Transverse colon (tissue), 4 donors: ENCODE data around the gene IFNK. TPM values are rescaled to one million over a fixed set of nuclear protein-coding genes. Genes with fewer than 3 reads are reported as not detected.

Experiments
- DNase-seq: peaks from one replicate; pipeline ENCODE4 v3.0.0-alpha.2; 2019
- H3K27ac ChIP-seq, 4 donors: fragments of 200-600 bp; sonication (generic); 2 replicates each; pipeline ENCODE4 v1.5.1; 2016 to 2018; ENCODE audit warnings: inconsistent platforms in 4 of 4
- H3K27me3 ChIP-seq: fragments of 200-600 bp; sonication (generic); 2 replicates; pipeline ENCODE4 v1.5.1; 2017; ENCODE audit warnings: inconsistent platforms
- H3K36me3 ChIP-seq, 4 donors: fragments of 200-600 bp; sonication (generic); 2 replicates each; pipeline ENCODE4 v1.5.1; 2017 to 2019; ENCODE audit warnings: inconsistent platforms in 4 of 4
- H3K4me1 ChIP-seq, 4 donors: fragments of 200-600 bp; sonication (generic); 2 replicates each; pipeline ENCODE4 v1.5.1; 2017 to 2020; ENCODE audit warnings: inconsistent platforms in 4 of 4
- H3K4me3 ChIP-seq, 4 donors: fragments of 200-600 bp; sonication (generic); 1 replicate in 1 of 4; 2 replicates in 3 of 4; pipeline versions ENCODE4 v1.5.1 to v1.6.1; 2017 to 2019; ENCODE audit warnings: inconsistent platforms in 4 of 4
- H3K9me3 ChIP-seq, 2 donors: fragments of 200-600 bp; sonication (generic); 2 replicates each; pipeline ENCODE4 v1.5.1; 2017 to 2019; ENCODE audit warnings: inconsistent platforms in 2 of 2
- CTCF ChIP-seq, 5 experiments: fragments of 200-600 bp in 3 of 5; fragments of 450-650 bp in 2 of 5; sonication (generic) in 3 of 5; IDR thresholded peaks; 1 replicate in 2 of 5; 2 replicates in 3 of 5; pipeline ENCODE4 v1.5.1; 2016 to 2017; ENCODE audit warnings: antibody characterized with exemption in 5 of 5, inconsistent platforms in 3 of 5, mild to moderate bottlenecking in 2 of 5, moderate library complexity in 1 of 5
- EP300 ChIP-seq: sonication (generic); formaldehyde crosslinking; IDR thresholded peaks from one replicate; pipeline ENCODE4 v1.6.1; 2017; ENCODE audit warnings: antibody characterized with exemption, low read depth
- POLR2A ChIP-seq: fragments of 450-650 bp; IDR thresholded peaks from one replicate; pipeline ENCODE4 v1.6.1; 2016; ENCODE audit warnings: antibody characterized with exemption, mild to moderate bottlenecking, moderate library complexity
- POLR2AphosphoS5 ChIP-seq, 3 donors: sonication (generic); formaldehyde crosslinking; IDR thresholded peaks; one replicate each; pipeline ENCODE4 v1.6.1; 2016; ENCODE audit warnings: antibody characterized with exemption in 3 of 3
- WGBS, 2 donors: methylation state at CpG; one replicate each; pipeline ENCODE4 v1.1.5; 2018; ENCODE audit warnings: low coverage in 1 of 2; 5-methylcytosine and 5-hydroxymethylcytosine counted together
- in situ Hi-C, 4 donors: fragments of 200-750 bp; cut with MboI; loops; one replicate each; pipeline versions ENCODE4 v1.15.0 to v1.15.1; 2017; ENCODE audit warnings: low sequenced_read_pairs in 3 of 4, low pct_ligation_motif_present in 1 of 4, low pct_unique_long_range_greater_than_20kb in 1 of 4
- intact Hi-C: fragments of 100-400 bp; cut with DNase I; formaldehyde crosslinking; loops from one replicate; pipeline ENCODE4 v1.15.1; 2023; ENCODE audit warnings: low total_unique reads
- total RNA-seq, 4 donors: library from RNA; depleted of rRNA; stranded (reverse); fragments of >200 nt; gene quantifications; one replicate each; pipeline ENCODE4 v1.1.0, GENCODE V29; 2016

Gene IFNK
- total RNA-seq, 4 donors from 2014 or later: not detected

GRCh38 chr9:27549196-27549755, 25.2 kb downstream of the IFNK start:
- H3K4me3 ChIP-seq: no peak overlapping the region
- no peak for DNase-seq
- no peak overlapping the region for H3K27ac ChIP-seq
- TF ChIP-seq POLR2AphosphoS5 (IDR thresholded peaks at IDR 0.05) (no peak), POLR2A (no peak), EP300 (no peak), CTCF (IDR thresholded peaks at IDR 0.05) (no peak)
- H3K27me3 ChIP-seq: no peaks in the 10 kb centered on the region
- H3K9me3 ChIP-seq: no peaks in the 10 kb centered on the region
- intact Hi-C loops (loop anchor here (5.0 to 10.0 kb wide), 2 partner anchors 217 to 514 kb away; no protein-coding TSS in a partner anchor), in situ Hi-C loops (loop anchor here in 3 of 4 donors (5.0 to 25.0 kb wide), 4 partner anchors 214 to 512 kb away; partner anchors contain the start of gene TEK (in 1 of the 3))
- peaks cover 0 to 38% (median 1%) of the 10 kb centered on the region in 4 donors for H3K36me3 ChIP-seq
- peaks cover 0 to 15% (median 0%) of the 10 kb centered on the region in 4 donors for H3K4me1 ChIP-seq
- WGBS, 2 donors: 88 to 91% methylated on average over 4 of the region's 4 CpGs

- in situ Hi-C loops: loop anchor here in 1 of 4 donors (25.0 kb wide), 1 partner anchor 517 kb away; no protein-coding TSS in a partner anchor
- no peak overlapping the region for H3K27ac ChIP-seq
- TF ChIP-seq POLR2A (no peak), CTCF (IDR thresholded peaks at IDR 0.05) (no peak), POLR2AphosphoS5 (IDR thresholded peaks at IDR 0.05) (no peak), EP300 (no peak)
- H3K4me3 ChIP-seq: no peak overlapping the region
- H3K36me3 ChIP-seq: peaks cover 0 to 79% (median 11%) of the 10 kb centered on the region in 4 donors
- 94 to 100% methylated on average over 1 of the region's 1 CpG for WGBS, 2 donors
- intact Hi-C loops: no loop called here
- no peaks in the 10 kb centered on the region for H3K27me3 ChIP-seq
- no peak for DNase-seq
- no peaks in the 10 kb centered on the region for H3K4me1 ChIP-seq
- no peaks in the 10 kb centered on the region for H3K9me3 ChIP-seq
Measured at GRCh38 chr9:27554712-27555111, 30.6 kb downstream of the IFNK start.

- Histone ChIP-seq H3K27ac (no peak overlapping the region), H3K27me3 (no peaks in the 10 kb centered on the region), H3K9me3 (no peaks in the 10 kb centered on the region), H3K4me3 (no peak overlapping the region), H3K36me3 (peaks cover 0 to 81% (median 16%) of the 10 kb centered on the region in 4 donors), H3K4me1 (no peaks in the 10 kb centered on the region)
- intact Hi-C loops: no loop called here
- DNase-seq: no peak
- 89 to 92% methylated on average over 7 to 8 of the region's 8 CpGs for WGBS, 2 donors
- in situ Hi-C loops: loop anchor here in 1 of 4 donors (25.0 kb wide), 1 partner anchor 519 kb away; no protein-coding TSS in a partner anchor
- TF ChIP-seq CTCF (IDR thresholded peaks at IDR 0.05): no peak
- TF ChIP-seq POLR2AphosphoS5 (IDR thresholded peaks at IDR 0.05): no peak
- TF ChIP-seq EP300: no peak
- no peak for TF ChIP-seq POLR2A
Measured at GRCh38 chr9:27556470-27556869, 32.4 kb downstream of the IFNK start.

- TF ChIP-seq POLR2AphosphoS5 (IDR thresholded peaks at IDR 0.05) (no peak), POLR2A (no peak), EP300 (no peak), CTCF (IDR thresholded peaks at IDR 0.05) (no peak)
- in situ Hi-C loops (loop anchor here in 1 of 4 donors (25.0 kb wide), 1 partner anchor 521 kb away; no protein-coding TSS in a partner anchor), intact Hi-C loops (no loop called here)
- H3K4me3 ChIP-seq: no peak overlapping the region
- H3K4me1 ChIP-seq: peaks cover 0 to 5% (median 0%) of the 10 kb centered on the region in 4 donors
- DNase-seq: no peak
- H3K27me3 ChIP-seq: no peaks in the 10 kb centered on the region
- no peak overlapping the region for H3K27ac ChIP-seq
- H3K9me3 ChIP-seq: no peaks in the 10 kb centered on the region
- peaks cover 0 to 76% (median 16%) of the 10 kb centered on the region in 4 donors for H3K36me3 ChIP-seq
Measured at GRCh38 chr9:27558307-27558706, 34.2 kb downstream of the IFNK start.
